PFSK-1 (cell line): ENCODE measurements around the gene FSD2.

Experiments
- FOXP2 ChIP-seq: optimal IDR thresholded peaks from 2 replicates; pipeline ENCODE3; 2011; ENCODE audit warnings: borderline replicate concordance, control low read depth, inconsistent platforms; ENCODE audit not compliant: insufficient read depth; ENCODE audit errors: extremely low read length, extremely low read depth
- POLR2AphosphoS5 ChIP-seq: IDR thresholded peaks from 2 replicates; pipeline ENCODE4 v1.6.1; 2012; ENCODE audit warnings: low read depth, mild to moderate bottlenecking, control low read depth, low read length, moderate library complexity
- SIN3A ChIP-seq: IDR thresholded peaks from 2 replicates; pipeline ENCODE4 v1.6.1; 2012; ENCODE audit warnings: mild to moderate bottlenecking, low read length, moderate library complexity, borderline replicate concordance; ENCODE audit not compliant: insufficient read depth
- TAF1 ChIP-seq: IDR thresholded peaks from 2 replicates; pipeline ENCODE4 v1.6.1; 2012; ENCODE audit warnings: low read length, control low read depth, borderline replicate concordance; ENCODE audit not compliant: insufficient read depth
- TF ChIP-seq, protein P1 (sequence below), 2 experiments: IDR thresholded peaks; 2 replicates each; pipeline versions ENCODE4 v1.6.1 to v1.8.0; 2011 to 2012; ENCODE audit warnings: low read depth in 2 of 2, low read length in 2 of 2, control low read depth in 1 of 2, inconsistent platforms in 1 of 2, mild to moderate bottlenecking in 1 of 2, moderate library complexity in 1 of 2; ENCODE audit not compliant: insufficient read depth in 1 of 2

- TF ChIP-seq TAF1 (no peak), POLR2AphosphoS5 (no peak), SIN3A (no peak), FOXP2 (no peak)
- TF ChIP-seq, protein P1, sequence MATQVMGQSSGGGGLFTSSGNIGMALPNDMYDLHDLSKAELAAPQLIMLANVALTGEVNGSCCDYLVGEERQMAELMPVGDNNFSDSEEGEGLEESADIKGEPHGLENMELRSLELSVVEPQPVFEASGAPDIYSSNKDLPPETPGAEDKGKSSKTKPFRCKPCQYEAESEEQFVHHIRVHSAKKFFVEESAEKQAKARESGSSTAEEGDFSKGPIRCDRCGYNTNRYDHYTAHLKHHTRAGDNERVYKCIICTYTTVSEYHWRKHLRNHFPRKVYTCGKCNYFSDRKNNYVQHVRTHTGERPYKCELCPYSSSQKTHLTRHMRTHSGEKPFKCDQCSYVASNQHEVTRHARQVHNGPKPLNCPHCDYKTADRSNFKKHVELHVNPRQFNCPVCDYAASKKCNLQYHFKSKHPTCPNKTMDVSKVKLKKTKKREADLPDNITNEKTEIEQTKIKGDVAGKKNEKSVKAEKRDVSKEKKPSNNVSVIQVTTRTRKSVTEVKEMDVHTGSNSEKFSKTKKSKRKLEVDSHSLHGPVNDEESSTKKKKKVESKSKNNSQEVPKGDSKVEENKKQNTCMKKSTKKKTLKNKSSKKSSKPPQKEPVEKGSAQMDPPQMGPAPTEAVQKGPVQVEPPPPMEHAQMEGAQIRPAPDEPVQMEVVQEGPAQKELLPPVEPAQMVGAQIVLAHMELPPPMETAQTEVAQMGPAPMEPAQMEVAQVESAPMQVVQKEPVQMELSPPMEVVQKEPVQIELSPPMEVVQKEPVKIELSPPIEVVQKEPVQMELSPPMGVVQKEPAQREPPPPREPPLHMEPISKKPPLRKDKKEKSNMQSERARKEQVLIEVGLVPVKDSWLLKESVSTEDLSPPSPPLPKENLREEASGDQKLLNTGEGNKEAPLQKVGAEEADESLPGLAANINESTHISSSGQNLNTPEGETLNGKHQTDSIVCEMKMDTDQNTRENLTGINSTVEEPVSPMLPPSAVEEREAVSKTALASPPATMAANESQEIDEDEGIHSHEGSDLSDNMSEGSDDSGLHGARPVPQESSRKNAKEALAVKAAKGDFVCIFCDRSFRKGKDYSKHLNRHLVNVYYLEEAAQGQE (IDR thresholded peaks at IDR 0.05; ENCODE audit: insufficient read depth in 1 of 2, low read depth in 2 of 2, low read length in 2 of 2), result no peak
Measured at GRCh38 chr15:82828075-82828474, 22.2 kb upstream of the FSD2 start.
